Cardiac septum (tissue), 1 donor: ENCODE data around the gene ATXN1. TPM values are rescaled to one million over a fixed set of nuclear protein-coding genes. Genes with fewer than 3 reads are reported as not detected.

ENCODE experiments used
- DNase-seq: peaks from one replicate; pipeline ENCODE4 v3.0.0-alpha.2; 2020; ENCODE audit warnings: low spot score
- intact Hi-C: fragments of 100-400 bp; cut with DNase I; formaldehyde crosslinking; loops from one replicate; pipeline ENCODE4 v1.14.0; 2022
- total RNA-seq: library from RNA; stranded (reverse); fragmentation: NEBNext Ultra II Directional; extraction: Animal tissue kit (Norgen Biotek cat#: 25700); gene quantifications from one replicate; pipeline ENCODE4 v1.2.1, GENCODE V29; 2021
- donor health status: DM: no; HTN: no; CAD: no.

ATXN1 gene
- total RNA-seq, 1 donor from 2014 or later = 40.2 TPM

GRCh38 chr6:16600026-16600425 is 161.2 kb downstream of the ATXN1 start:
- intact Hi-C loops = no loop called here
- DNase-seq = no peak

DNA sequence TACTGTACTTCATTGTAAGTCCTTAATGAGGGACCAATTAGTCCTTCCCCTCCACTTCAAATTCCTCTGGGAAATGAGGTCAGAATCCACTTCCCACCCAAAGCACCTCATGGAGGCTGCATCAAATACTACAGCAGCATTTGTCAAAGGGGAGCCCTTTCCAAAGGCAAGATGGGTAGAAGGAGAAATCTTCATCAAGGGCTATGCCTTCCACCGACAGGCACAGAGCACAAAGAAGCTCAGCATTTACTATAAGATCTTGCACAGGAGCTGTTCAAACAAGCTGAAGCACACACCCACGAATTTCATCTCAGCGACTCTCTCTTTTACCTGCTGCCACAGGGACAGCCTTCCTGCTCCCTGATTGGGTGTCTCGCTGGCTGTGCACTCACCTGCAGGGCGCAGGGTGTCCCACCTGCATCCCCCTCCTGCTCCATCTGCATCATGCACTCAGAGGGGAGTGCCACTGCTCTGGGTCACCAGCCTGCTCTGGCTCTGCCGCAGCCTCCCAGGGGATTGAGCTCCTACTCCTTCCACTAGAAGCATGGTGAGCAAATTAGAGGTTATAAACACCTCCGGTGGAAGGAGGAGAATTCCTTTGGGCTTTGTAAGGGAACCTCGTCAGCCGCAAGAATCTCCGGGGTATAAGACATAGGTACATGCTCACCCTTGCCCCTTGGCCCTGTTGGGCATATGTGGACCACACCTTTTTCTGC is 164.5 kb downstream of the ATXN1 start:
- DNase-seq = no peak
- intact Hi-C loops = no loop called here

DNA sequence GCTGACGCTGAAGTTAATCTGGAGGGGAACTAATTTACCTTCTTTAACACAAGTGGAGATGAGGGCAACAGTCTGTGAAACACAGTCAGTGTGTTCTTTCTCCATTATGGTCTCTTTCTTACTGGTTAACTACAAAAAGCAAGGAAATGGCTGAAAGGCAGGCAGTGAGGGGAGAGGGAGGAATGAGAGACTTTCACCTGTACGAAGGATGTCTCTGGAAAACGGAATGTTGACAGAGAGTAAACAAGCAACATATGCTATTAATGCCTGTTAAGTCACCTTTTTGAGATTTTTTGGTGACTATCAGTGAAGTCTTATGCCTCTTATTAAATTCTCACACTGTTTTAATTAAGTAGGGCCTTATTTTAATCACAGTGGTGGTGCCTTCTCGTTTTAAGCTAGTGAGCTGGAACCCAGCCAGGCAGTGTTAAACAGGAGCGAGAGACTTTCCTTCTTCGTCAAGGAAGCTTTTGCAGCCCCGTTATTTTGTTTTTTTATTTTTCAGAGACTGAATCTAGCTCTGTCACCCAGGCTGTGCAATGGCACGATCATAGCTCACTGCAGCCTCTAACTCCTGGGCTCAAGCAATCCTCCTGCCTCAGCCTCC is 165.6 kb downstream of the ATXN1 start:
- intact Hi-C loops = no loop called here
- DNase-seq = no peak

DNA sequence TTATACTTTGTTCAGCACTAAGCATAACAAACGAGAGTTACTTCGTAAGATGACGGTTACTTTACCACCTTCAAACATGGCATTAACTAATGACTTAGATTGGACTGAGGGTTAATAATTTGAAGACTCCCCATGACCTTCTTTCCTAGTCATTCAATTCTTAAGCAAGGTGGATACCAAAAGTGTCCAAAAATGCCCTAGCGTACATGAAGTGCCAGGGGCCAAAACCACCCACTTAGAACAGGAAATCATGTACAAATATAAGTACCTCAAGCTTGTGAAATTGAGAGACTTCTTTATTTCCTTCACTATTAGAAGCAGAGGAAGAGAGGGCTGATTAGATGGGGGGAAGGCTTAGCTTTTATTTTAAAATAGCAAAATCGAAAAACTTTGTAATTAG is 166.4 kb downstream of the ATXN1 start:
- no peak for DNase-seq
- intact Hi-C loops = no loop called here

DNA sequence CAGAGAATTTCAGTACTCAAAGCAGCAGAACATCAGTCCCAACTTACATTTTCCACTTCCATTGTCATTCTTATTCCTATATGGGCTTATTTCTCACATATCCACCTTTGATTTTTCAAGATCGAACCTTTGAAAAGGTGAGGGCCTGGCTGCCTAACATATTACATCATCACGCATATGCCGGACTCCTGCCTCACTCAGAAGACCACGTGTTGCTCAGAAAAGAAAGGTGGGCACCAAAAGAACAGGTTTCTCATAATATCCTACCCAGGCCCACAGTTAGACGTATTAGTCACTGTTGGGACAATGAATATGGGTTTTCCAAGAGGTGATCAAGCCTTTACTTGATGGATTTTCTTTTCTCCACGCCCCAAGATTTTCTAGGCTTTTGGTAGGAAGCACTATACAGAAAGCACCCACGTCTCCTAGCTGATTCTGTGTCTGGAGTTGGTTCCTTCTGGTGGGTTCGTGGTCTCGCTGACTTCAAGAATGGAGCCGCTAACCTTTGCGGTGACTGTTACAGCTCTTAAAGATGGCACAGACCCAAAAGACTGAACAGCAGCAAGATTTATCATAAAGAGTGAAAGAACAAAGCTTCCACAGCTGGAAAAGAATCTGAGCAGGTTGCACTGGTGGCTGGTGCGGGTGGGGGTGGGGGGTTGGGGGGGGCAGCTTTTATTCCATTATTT is 168.9 kb downstream of the ATXN1 start:
- no peak for DNase-seq
- intact Hi-C loops = no loop called here

- intact Hi-C loops = no loop called here
- no peak for DNase-seq
Measured at GRCh38 chr6:16591396-16592222, 169.7 kb downstream of the ATXN1 start.

- intact Hi-C loops = no loop called here
Measured at GRCh38 chr6:16585805-16586204, 175.5 kb downstream of the ATXN1 start.

GRCh38 chr6:16583144-16583762 is 178.0 kb downstream of the ATXN1 start:
- intact Hi-C loops = no loop called here
- DNase-seq = no peak

More at GRCh38 chr6:16585805-16586204, 175.5 kb downstream of the ATXN1 start:
- no peak for DNase-seq

DNA sequence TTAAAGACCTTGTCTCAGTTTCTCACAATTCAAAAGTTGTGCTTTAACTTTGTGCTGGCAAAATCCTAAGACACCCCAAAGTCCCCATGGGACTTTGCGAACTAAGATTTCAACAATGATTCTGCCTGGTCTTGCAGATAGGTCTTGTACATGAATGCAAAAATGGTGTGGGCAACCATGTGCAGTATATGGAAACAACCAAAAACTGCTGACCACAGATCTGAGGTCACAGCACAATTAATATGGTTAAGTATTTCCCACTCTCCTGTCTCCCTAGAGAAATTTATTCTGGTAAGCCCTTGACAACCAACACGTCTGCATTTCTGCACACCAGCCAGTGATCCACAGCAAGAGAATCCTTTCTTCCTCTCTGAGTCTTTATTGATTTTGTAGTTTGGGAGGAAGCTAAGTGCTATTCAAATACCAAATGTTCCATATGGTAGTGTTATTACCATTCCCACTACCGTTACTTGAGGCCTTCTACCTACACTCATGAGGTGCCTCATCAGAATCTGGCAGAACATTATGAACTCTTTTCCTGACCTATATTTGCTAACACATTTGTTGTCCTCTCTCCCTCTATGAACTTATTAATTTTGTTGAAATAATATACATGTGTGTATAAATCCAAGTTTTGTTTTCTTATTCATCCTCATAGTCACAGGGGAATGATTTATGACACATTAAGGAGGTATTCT is 178.7 kb downstream of the ATXN1 start:
- intact Hi-C loops = no loop called here
- no peak for DNase-seq

- no peak for DNase-seq
- intact Hi-C loops = no loop called here
Measured at GRCh38 chr6:16578695-16579285, 182.5 kb downstream of the ATXN1 start.

DNA sequence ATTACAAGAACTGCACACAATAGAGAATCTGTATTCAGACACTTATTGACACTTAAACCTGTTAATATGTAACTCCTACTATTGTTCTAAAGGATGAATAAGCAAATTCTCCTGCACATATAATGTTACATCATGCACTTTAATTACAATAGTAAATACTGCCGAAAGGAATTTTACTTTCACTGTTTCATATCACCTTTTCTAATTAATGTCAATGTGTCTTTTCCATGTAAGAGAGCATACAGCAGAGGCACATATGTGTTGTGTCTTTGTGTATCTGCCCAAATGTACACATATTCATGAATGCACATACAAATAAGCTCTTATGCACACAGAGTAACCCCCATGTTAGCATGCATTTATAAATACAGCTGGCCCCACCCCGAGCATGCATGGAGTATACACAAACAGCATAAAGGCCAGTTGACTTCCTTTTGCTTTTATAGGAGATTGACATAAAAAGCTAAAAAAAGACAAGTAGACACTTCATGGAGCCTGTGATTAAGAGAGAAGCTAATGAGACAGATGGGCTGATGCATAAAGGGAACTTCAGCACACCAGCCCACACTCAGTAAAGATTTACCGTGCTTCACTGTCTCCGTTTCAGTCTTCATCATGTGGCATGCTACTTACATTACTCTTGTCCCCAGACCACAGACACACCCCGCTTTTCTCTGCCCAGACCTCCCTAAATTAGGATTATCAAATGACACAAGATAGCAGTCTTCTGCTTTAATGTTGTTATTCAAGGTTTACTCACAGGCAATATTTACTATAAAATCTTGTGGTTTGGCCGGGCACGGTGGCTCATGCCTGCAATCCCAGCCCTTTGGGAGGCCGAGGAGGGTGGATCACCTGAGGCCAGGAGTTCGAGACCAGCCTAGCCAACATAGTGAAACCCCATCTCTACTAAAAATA is 184.6 kb downstream of the ATXN1 start:
- intact Hi-C loops = no loop called here
- DNase-seq = no peak

DNA sequence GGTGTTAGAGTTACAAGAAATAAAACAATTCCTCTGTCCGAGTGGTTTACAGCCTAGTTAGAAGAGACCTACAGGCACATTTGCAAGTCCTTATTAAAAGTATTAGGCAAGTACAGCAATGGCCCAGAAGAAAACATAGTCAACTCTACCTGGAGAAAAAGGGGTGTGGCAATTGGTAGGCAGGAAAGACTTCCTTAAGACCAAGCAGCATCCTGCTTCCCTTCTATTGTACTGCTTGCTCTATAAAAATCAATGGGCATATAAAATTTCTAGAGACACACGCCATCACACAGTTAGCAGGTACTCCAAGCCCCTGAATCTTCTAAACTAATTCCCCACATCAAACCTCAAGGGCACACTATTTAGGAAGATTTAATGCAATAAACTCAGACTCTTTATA is 185.6 kb downstream of the ATXN1 start:
- intact Hi-C loops = no loop called here
- no peak for DNase-seq

DNA sequence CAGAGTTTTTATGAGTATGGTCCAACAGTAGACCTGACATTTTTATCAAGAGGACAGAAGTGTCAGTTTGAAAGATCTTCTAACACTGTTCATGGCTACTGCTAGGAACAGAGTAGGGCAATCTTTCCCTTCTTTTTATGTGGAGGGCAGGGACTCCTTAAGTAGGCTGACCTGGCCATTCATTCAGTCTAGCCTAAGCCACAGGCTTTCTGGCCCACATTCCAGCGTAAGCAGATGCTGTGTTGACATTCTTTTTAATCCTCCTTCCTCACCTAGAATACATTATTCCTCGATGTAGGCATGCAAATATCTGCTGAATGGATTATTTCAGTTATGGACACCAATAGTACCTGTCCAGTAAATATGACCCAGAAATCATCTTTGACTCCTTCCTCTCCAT is 188.3 kb downstream of the ATXN1 start:
- no peak for DNase-seq
- intact Hi-C loops = no loop called here

- intact Hi-C loops = no loop called here
- no peak for DNase-seq
Measured at GRCh38 chr6:16572317-16572716, 188.9 kb downstream of the ATXN1 start.

DNA sequence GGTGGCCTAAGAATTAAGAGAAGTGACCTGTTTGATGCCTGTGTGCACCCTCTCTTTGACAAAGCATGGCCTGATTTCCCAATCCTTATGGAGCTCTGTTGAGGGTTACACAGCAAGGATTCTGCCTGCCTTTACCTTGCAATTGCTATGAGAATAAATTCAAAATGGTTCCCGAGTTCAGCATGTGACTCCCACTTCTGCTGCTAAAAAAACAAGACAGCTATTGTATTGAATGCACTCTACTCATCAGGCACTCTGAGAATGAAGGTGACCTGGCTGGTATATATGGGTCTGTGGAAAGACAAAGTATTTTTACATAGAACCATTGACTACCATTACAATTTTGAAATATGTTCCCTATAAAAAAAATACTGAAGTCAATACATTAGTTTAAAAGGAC is 190.3 kb downstream of the ATXN1 start:
- no peak for DNase-seq
- intact Hi-C loops = no loop called here

DNA sequence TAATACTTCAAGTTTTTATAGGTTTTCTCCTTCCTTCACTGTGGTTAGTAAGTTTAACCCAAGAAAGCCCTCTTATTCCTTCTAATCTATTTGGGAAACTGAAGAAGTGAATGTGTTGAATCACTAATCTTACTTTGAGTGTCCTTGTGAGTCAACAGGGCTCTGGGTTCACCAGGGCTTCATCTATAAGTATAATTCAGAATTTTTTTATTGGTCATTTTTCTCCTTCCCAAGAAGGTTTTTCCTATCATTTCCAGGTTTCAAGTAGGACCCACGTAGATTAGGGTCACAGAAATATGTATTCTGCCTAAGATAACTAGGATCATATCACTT is 191.1 kb downstream of the ATXN1 start:
- intact Hi-C loops = no loop called here
- DNase-seq = no peak

DNA sequence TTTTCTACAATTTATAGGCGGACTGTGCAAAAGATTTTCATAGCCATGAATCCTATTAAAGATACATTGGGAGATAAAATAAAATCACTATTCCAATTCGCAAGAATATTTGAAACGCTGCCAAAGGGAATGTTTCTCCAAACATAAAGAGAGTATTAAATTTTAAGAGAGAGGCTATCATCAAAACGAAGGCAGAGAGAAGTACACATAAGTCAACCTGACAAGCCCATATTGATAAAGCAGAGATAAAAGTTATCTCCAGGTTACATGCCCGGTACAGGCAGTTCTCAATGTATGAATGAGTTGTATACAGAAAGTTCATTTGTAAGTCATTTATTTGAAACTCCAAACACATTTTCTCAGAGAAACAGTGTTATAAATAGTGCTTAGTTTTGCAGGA is 193.1 kb downstream of the ATXN1 start:
- intact Hi-C loops = no loop called here

GRCh38 chr6:16567071-16567470 is 194.2 kb downstream of the ATXN1 start:
- DNase-seq = no peak
- intact Hi-C loops = no loop called here

More for the DNA sequence above, 193.1 kb downstream of the ATXN1 start:
- DNase-seq = no peak
